RWPE1 (cell line): Measurements from ENCODE around the gene RGS6.

Experiments
- CTCF ChIA-PET: fragments of 350-600 bp; sonication (Branson Sonifier 250); formaldehyde crosslinking; extraction: SDS; loops from one replicate; lab custom pipeline; 2021; lab: Yijun Ruan, JAX
- POLR2A ChIA-PET: fragments of 400-600 bp; formaldehyde crosslinking; extraction: SDS; loops from one replicate; lab custom pipeline; 2020; ENCODE audit warnings: antibody characterized with exemption; ENCODE audit not compliant: low non-redundant PET; lab: Yijun Ruan, JAX
- DNase-seq: peaks from one replicate; pipeline ENCODE4 v3.0.0; 2012; ENCODE audit warnings: low spot score
- H3K27ac ChIP-seq: fragments of 450-650 bp; 2 replicates; pipeline ENCODE4 v1.5.1; 2017
- CTCF ChIP-seq: fragments of 450-650 bp; conservative IDR thresholded peaks from 2 replicates; pipeline ENCODE4 v1.5.1; 2017; ENCODE audit warnings: low read depth, mild to moderate bottlenecking

Gene RGS6

GRCh38 chr14:72278316-72278715 is 346.1 kb downstream of the RGS6 start:
- DNase-seq: no peak
- POLR2A ChIA-PET: no interaction called here
- no peak for TF ChIP-seq CTCF
- no peak overlapping the region for H3K27ac ChIP-seq
- CTCF ChIA-PET: no interaction called here

- no peak for DNase-seq
- CTCF ChIA-PET: no interaction called here
- POLR2A ChIA-PET: no interaction called here
- TF ChIP-seq CTCF: no peak
- H3K27ac ChIP-seq: no peak overlapping the region
Observed at GRCh38 chr14:72284176-72284575, 351.9 kb downstream of the RGS6 start.

- no peak overlapping the region for H3K27ac ChIP-seq
- ChIA-PET CTCF (interaction anchor here (0.6 kb wide), 2 partner anchors 203 to 876 kb away, joined by 3 read pairs; no protein-coding TSS in a partner anchor), POLR2A (no interaction called here)
- no peak for DNase-seq
- TF ChIP-seq CTCF: no peak
Observed at GRCh38 chr14:72290241-72290640, 358.0 kb downstream of the RGS6 start.

- POLR2A ChIA-PET: no interaction called here
Observed at GRCh38 chr14:72291908-72292688, 359.9 kb downstream of the RGS6 start.

GRCh38 chr14:72292689-72293024 is 360.4 kb downstream of the RGS6 start:
- H3K27ac ChIP-seq: no peak overlapping the region
- POLR2A ChIA-PET: no interaction called here
- DNase-seq: no peak
- CTCF ChIA-PET: interaction anchor here (1.0 kb wide), 1 partner anchor 169 kb away, joined by 5 read pairs; no protein-coding TSS in a partner anchor
- TF ChIP-seq CTCF: 0 out of 2 replicates have a peak, but pooled peaks have one; percentile 11

More at GRCh38 chr14:72291908-72292688, 359.9 kb downstream of the RGS6 start:
- peak; percentile 38 for DNase-seq
- TF ChIP-seq CTCF: peak; percentile 56
- CTCF ChIA-PET: interaction anchor here (0.7 to 1.0 kb wide), 2 partner anchors 169 to 171 kb away, joined by 3 to 5 read pairs; no protein-coding TSS in a partner anchor
- H3K27ac ChIP-seq: no peak overlapping the region

DNA sequence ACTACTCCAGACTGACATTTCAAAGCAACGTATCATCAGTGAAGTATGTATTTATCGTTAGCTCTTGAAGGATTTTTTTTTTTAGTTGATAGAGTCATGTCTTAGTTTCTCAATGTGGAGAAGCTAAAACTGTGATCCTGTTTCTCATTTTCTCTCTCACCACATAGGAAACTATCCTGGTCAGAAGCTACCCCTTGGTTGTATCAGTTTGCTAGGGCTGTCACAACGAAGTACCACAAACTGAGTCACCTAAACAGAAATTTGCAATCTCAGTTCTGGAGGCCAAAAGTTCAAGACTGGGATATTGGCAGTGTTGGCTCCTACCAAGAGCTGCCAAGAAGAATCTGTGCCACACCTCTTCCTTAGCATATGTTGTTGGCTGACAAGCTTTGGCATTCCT is 369.1 kb downstream of the RGS6 start:
- ChIA-PET CTCF (no interaction called here), POLR2A (no interaction called here)
- no peak for DNase-seq
- no peak for TF ChIP-seq CTCF
- H3K27ac ChIP-seq: no peak overlapping the region
